Measurements from ENCODE around the gene VAPA.
A peak's percentile ranks its signal among the peaks of the same experiment; 100 is the strongest.

DNA sequence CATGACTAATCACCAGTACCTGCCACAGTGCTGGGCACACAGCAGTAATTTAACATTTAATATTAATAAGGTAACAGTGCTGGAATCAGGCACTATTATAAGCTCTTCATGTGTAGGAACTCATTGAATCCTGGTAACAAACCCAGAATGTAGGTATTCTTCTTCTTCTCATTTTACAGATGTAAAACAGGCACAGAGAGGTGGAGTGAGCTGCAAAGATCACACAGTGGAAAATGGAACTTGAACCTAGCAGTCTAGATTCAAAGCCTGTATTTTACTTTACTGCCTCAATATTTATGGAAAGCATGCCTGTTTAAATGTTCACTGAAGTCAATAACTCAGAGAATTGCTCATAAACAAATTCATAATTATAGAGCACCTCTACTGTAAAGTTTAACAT, 3.7 kb upstream of the VAPA start:
- TF ChIP-seq, protein P1, sequence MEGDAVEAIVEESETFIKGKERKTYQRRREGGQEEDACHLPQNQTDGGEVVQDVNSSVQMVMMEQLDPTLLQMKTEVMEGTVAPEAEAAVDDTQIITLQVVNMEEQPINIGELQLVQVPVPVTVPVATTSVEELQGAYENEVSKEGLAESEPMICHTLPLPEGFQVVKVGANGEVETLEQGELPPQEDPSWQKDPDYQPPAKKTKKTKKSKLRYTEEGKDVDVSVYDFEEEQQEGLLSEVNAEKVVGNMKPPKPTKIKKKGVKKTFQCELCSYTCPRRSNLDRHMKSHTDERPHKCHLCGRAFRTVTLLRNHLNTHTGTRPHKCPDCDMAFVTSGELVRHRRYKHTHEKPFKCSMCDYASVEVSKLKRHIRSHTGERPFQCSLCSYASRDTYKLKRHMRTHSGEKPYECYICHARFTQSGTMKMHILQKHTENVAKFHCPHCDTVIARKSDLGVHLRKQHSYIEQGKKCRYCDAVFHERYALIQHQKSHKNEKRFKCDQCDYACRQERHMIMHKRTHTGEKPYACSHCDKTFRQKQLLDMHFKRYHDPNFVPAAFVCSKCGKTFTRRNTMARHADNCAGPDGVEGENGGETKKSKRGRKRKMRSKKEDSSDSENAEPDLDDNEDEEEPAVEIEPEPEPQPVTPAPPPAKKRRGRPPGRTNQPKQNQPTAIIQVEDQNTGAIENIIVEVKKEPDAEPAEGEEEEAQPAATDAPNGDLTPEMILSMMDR (IDR thresholded peaks at IDR 0.05 in 2 of 3, conservative IDR thresholded peaks at IDR 0.05 in 1 of 3; ENCODE audit: insufficient read depth in 2 of 3, low read depth in 1 of 3, low read length in 3 of 3), result no peak
- TF ChIP-seq BCOR (IDR thresholded peaks at IDR 0.05), result peak; percentile 83
- TF ChIP-seq GABPA (tag; conservative IDR thresholded peaks at IDR 0.05; ENCODE audit: low read depth), result no peak
- TF ChIP-seq CBX8 (IDR thresholded peaks at IDR 0.05; ENCODE audit: borderline replicate concordance, extremely low read depth, low read depth, low read length, poor library complexity, severe bottlenecking), result no peak
- TF ChIP-seq POLR2A (conservative IDR thresholded peaks at IDR 0.05), result no peak
